C4-2B (cell line): ENCODE measurements around the gene PTAFR.

Experiments
- ZFX ChIP-seq: fragments of 450-650 bp; IDR thresholded peaks from 2 replicates; pipeline ENCODE4 v1.6.1; 2017
- TF ChIP-seq, protein P1 (sequence below): fragments of 450-650 bp; conservative IDR thresholded peaks from 2 replicates; pipeline ENCODE4 v1.5.1; 2017; ENCODE audit warnings: mild to moderate bottlenecking

DNA sequence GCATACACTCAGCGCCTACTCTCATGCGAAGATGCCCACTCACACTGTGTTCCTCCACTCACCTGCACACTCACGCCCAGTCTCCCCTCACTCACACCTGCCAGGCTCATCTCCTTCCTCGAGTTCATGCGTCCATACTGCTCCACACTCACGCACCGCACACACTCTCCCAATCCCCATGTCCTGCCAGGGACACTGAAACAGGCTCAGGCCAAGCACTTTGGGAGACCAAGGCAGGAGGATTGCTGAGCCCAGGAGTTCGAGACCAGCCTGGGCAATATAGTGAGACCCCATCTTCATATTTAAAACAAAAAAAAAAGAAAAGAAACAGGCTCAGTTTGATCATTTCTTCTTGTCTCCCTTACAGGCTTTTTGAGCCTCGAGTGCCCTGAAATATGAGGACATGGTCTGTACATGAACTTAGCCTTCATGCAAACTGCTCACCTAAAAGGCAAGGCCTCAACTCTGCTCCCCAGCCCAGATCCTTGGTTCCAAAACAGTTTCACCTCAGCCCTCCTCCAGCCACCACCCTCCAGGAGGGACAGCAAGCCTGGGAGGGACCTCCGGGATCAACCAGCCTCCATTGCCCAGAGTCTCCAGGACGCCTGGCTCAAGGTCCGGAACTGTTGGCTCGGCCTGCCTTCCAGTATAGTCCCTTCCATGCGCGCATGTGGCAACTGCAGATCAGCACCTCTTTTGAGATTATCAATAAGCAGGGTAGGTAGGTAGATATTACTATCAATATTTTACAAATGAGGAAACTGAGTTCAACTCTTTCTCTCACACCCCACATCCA is 2.4 kb upstream of the PTAFR start:
- TF ChIP-seq, protein P1, sequence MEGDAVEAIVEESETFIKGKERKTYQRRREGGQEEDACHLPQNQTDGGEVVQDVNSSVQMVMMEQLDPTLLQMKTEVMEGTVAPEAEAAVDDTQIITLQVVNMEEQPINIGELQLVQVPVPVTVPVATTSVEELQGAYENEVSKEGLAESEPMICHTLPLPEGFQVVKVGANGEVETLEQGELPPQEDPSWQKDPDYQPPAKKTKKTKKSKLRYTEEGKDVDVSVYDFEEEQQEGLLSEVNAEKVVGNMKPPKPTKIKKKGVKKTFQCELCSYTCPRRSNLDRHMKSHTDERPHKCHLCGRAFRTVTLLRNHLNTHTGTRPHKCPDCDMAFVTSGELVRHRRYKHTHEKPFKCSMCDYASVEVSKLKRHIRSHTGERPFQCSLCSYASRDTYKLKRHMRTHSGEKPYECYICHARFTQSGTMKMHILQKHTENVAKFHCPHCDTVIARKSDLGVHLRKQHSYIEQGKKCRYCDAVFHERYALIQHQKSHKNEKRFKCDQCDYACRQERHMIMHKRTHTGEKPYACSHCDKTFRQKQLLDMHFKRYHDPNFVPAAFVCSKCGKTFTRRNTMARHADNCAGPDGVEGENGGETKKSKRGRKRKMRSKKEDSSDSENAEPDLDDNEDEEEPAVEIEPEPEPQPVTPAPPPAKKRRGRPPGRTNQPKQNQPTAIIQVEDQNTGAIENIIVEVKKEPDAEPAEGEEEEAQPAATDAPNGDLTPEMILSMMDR, result no peak
- TF ChIP-seq ZFX, result no peak
